ENCODE measurements around the gene IRAK2. TPM values are rescaled to one million over a fixed set of nuclear protein-coding genes. Genes with fewer than 3 reads are reported as not detected.

Gene IRAK2
- polyA plus RNA-seq, 2 donors, result 6.1 to 7.1 TPM

- WGBS, 2 donors, result 87 to 89% methylated on average over 9 of the region's 9 CpGs
- H3K36me3 ChIP-seq (ENCODE audit: control insufficient read depth in 2 of 2, insufficient read depth in 2 of 2, low read length in 1 of 2), result peaks cover 4 to 17% of the 10 kb centered on the region in 2 donors
- no peak overlapping the region for H3K4me3 ChIP-seq (ENCODE audit: low read depth in 1 of 2, low read length in 2 of 2)
- H3K27me3 ChIP-seq (ENCODE audit: control insufficient read depth in 1 of 2, insufficient read depth in 2 of 2, low read length in 2 of 2), result no peaks in the 10 kb centered on the region
- no peak overlapping the region for H3K27ac ChIP-seq (ENCODE audit: low read depth in 2 of 2, low read length in 1 of 2)
- no peaks in the 10 kb centered on the region for H3K4me1 ChIP-seq (ENCODE audit: control insufficient read depth in 2 of 2, insufficient read depth in 2 of 2, low read length in 1 of 2)
- peaks cover 3% of the 10 kb centered on the region in 2 donors for H3K9me3 ChIP-seq (ENCODE audit: control insufficient read depth in 2 of 2, insufficient read depth in 1 of 2, low read depth in 1 of 2, low read length in 1 of 2)
Measured at GRCh38 chr3:10213156-10213792, 48.6 kb downstream of the IRAK2 start.

DNA sequence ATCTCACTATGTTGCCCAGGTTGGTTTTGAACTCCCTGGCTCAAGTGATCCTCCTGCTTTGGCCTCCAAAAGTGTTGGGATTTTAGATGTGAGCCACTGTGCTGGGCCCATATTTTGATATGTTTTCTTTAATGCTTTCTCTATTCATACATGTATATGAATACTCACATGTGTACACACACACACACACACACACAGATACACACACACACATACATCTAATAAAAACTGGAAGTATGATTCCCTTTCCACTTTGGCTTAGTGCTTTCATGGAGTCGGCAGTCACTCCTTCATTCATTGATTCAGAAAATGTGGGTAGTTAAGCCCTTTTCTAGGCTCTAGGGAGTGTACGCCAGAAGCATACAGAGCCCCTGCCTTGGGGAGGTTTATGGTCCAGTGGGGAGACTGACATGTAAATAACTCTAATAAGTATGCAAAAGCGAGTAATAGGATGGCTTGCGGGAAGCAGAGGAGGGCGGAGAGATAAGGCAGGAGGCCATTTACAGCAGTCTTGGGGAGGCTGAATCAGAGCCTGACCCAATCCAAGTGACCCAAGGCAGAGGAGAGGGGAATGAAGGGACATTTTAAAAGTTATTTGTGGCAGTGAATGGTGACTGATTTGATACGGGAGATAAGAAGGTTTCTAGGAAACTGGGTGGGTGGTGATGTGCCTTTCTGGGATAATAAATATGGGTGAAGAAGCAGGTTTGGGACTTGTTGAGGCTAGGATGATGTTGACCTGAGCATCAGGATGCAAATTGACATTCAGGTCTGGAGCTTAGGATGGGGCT lies 51.1 kb downstream of the IRAK2 start:
- Histone ChIP-seq H3K9me3 (ENCODE audit: control insufficient read depth in 2 of 2, insufficient read depth in 1 of 2, low read depth in 1 of 2, low read length in 1 of 2) (peaks cover 3% of the 10 kb centered on the region in 2 donors), H3K4me1 (ENCODE audit: control insufficient read depth in 2 of 2, insufficient read depth in 2 of 2, low read length in 1 of 2) (no peaks in the 10 kb centered on the region), H3K4me3 (ENCODE audit: low read depth in 1 of 2, low read length in 2 of 2) (no peak overlapping the region), H3K27ac (ENCODE audit: low read depth in 2 of 2, low read length in 1 of 2) (no peak overlapping the region), H3K27me3 (ENCODE audit: control insufficient read depth in 1 of 2, insufficient read depth in 2 of 2, low read length in 2 of 2) (no peaks in the 10 kb centered on the region), H3K36me3 (ENCODE audit: control insufficient read depth in 2 of 2, insufficient read depth in 2 of 2, low read length in 1 of 2) (peaks cover 4 to 15% of the 10 kb centered on the region in 2 donors)
- WGBS, 2 donors, result 92 to 95% methylated on average over 6 of the region's 6 CpGs

GRCh38 chr3:10217359-10217758 lies 52.6 kb downstream of the IRAK2 start:
- Histone ChIP-seq H3K9me3 (ENCODE audit: control insufficient read depth in 2 of 2, insufficient read depth in 1 of 2, low read depth in 1 of 2, low read length in 1 of 2) (peaks cover 3% of the 10 kb centered on the region in 2 donors), H3K27me3 (ENCODE audit: control insufficient read depth in 1 of 2, insufficient read depth in 2 of 2, low read length in 2 of 2) (no peaks in the 10 kb centered on the region), H3K36me3 (ENCODE audit: control insufficient read depth in 2 of 2, insufficient read depth in 2 of 2, low read length in 1 of 2) (peaks cover 4 to 17% of the 10 kb centered on the region in 2 donors), H3K4me3 (ENCODE audit: low read depth in 1 of 2, low read length in 2 of 2) (no peak overlapping the region), H3K4me1 (ENCODE audit: control insufficient read depth in 2 of 2, insufficient read depth in 2 of 2, low read length in 1 of 2) (no peaks in the 10 kb centered on the region), H3K27ac (ENCODE audit: low read depth in 2 of 2, low read length in 1 of 2) (no peak overlapping the region)
- WGBS, 2 donors, result 82 to 94% methylated on average over 3 of the region's 3 CpGs

- H3K4me1 ChIP-seq (ENCODE audit: control insufficient read depth in 2 of 2, insufficient read depth in 2 of 2, low read length in 1 of 2), result peaks cover 0 to 1% of the 10 kb centered on the region in 2 donors
- peaks cover 4 to 19% of the 10 kb centered on the region in 2 donors for H3K36me3 ChIP-seq (ENCODE audit: control insufficient read depth in 2 of 2, insufficient read depth in 2 of 2, low read length in 1 of 2)
- H3K9me3 ChIP-seq (ENCODE audit: control insufficient read depth in 2 of 2, insufficient read depth in 1 of 2, low read depth in 1 of 2, low read length in 1 of 2), result peaks cover 3% of the 10 kb centered on the region in 2 donors
- H3K4me3 ChIP-seq (ENCODE audit: low read depth in 1 of 2, low read length in 2 of 2), result no peak overlapping the region
- H3K27ac ChIP-seq (ENCODE audit: low read depth in 2 of 2, low read length in 1 of 2), result peak overlapping the region in 1 of 2 donors; percentile 24
- WGBS, 2 donors, result 82 to 88% methylated on average over 9 of the region's 9 CpGs
- no peaks in the 10 kb centered on the region for H3K27me3 ChIP-seq (ENCODE audit: control insufficient read depth in 1 of 2, insufficient read depth in 2 of 2, low read length in 2 of 2)
Measured at GRCh38 chr3:10219737-10220136, 55.0 kb downstream of the IRAK2 start.

DNA sequence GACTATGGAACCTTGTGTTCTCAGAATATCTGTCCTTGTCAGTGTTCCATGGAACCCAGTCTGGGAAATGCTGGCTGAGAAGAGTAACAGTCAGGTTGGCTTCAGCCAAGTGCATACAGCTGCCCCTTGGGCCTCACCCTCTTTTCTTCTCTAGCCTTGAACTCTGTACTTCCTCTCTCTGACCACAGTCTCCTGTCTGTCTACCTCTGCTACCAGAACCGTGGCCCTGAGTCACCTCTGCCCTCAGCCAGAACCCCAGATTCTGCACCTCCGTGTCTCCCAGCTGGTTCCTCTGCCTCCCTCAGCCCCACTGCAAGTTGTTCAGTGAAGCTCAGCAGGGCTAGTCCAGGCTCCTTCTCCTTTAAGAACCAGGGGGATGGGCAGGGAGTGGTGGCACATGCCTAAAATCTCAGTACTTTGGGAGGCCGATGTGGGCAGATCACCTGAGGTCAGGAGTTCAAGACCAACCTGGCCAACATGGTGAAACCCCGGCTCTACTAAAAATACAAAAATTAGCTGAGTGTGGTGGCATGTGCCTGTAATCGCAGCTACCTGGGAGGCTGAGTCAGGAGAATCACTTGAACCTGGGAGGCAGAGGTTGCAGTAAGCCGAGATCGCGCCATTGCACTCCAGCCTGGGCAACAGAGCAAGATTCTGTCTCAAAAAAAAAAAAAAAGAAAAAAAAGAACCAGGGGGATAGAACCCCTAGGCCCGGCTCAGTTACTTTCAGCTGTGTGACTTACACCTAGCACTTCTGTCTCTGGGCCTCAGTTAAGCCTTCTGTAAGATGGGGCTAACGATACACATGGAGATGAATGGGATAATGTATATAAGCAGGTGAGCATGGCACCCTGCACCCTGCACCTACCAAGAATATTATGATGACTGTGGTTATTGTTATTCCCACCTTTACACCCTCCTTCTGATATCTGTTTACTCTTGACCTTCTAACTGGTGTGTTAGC lies 59.2 kb downstream of the IRAK2 start:
- 73 to 80% methylated on average over 10 of the region's 10 CpGs for WGBS, 2 donors
- H3K27ac ChIP-seq (ENCODE audit: low read depth in 2 of 2, low read length in 1 of 2), result peak overlapping the region; percentile 3 to 66
- H3K4me1 ChIP-seq (ENCODE audit: control insufficient read depth in 2 of 2, insufficient read depth in 2 of 2, low read length in 1 of 2), result peaks cover 0 to 2% of the 10 kb centered on the region in 2 donors
- peaks cover 0 to 11% of the 10 kb centered on the region in 2 donors for H3K36me3 ChIP-seq (ENCODE audit: control insufficient read depth in 2 of 2, insufficient read depth in 2 of 2, low read length in 1 of 2)
- H3K9me3 ChIP-seq (ENCODE audit: control insufficient read depth in 2 of 2, insufficient read depth in 1 of 2, low read depth in 1 of 2, low read length in 1 of 2), result no peaks in the 10 kb centered on the region
- no peaks in the 10 kb centered on the region for H3K27me3 ChIP-seq (ENCODE audit: control insufficient read depth in 1 of 2, insufficient read depth in 2 of 2, low read length in 2 of 2)
- no peak overlapping the region for H3K4me3 ChIP-seq (ENCODE audit: low read depth in 1 of 2, low read length in 2 of 2)

DNA sequence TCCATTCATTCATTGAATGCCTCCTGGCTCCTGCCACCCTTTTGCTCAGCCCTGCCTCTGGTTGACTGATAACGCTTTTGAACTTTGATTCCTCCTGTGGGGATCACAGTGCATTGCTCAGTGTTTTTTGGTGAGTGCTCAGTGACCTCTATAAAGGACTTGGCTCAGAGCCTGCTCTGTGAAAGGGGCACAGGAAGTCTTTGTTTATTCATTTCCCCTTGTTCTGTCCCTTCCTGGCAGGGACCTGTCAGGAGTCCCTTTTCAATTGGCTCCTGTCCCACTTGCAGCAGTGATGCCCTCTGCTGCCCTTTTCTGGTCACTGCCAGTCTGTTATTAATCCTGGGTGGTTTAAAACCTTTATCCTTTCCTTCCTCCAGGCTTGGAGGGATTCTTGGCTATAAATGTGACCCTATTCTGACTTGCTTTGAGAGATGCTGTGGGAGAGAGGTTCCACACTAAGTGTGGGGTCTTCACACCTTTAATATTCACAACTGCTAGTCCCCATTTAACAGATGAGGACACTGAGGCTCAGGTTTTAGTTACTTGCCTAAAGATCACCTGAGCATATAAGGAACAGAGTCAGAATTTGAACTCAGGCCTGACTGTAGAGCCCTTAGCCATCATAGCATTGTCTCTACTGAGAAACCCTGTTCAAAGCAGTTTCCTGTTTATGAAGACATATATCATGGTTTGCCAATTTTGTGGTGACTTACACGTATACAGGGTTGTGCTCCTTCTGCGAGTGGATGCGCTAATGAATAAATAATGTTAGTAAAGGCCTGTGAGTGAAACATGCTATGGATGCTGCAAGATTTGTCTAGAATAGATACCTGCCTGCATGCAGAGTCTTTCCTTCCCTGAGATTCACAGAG lies 60.3 kb downstream of the IRAK2 start:
- H3K4me1 ChIP-seq (ENCODE audit: control insufficient read depth in 2 of 2, insufficient read depth in 2 of 2, low read length in 1 of 2), result peaks cover 0 to 2% of the 10 kb centered on the region in 2 donors
- no peaks in the 10 kb centered on the region for H3K9me3 ChIP-seq (ENCODE audit: control insufficient read depth in 2 of 2, insufficient read depth in 1 of 2, low read depth in 1 of 2, low read length in 1 of 2)
- peaks cover 0 to 8% of the 10 kb centered on the region in 2 donors for H3K36me3 ChIP-seq (ENCODE audit: control insufficient read depth in 2 of 2, insufficient read depth in 2 of 2, low read length in 1 of 2)
- H3K4me3 ChIP-seq (ENCODE audit: low read depth in 1 of 2, low read length in 2 of 2), result no peak overlapping the region
- WGBS, 2 donors, result 57 to 69% methylated on average over 4 of the region's 4 CpGs
- peak overlapping the region in 1 of 2 donors; percentile 59 for H3K27ac ChIP-seq (ENCODE audit: low read depth in 2 of 2, low read length in 1 of 2)
- H3K27me3 ChIP-seq (ENCODE audit: control insufficient read depth in 1 of 2, insufficient read depth in 2 of 2, low read length in 2 of 2), result no peaks in the 10 kb centered on the region

- Histone ChIP-seq H3K27me3 (ENCODE audit: control insufficient read depth in 1 of 2, insufficient read depth in 2 of 2, low read length in 2 of 2) (no peaks in the 10 kb centered on the region), H3K4me1 (ENCODE audit: control insufficient read depth in 2 of 2, insufficient read depth in 2 of 2, low read length in 1 of 2) (peaks cover 0 to 2% of the 10 kb centered on the region in 2 donors), H3K4me3 (ENCODE audit: low read depth in 1 of 2, low read length in 2 of 2) (no peak overlapping the region), H3K27ac (ENCODE audit: low read depth in 2 of 2, low read length in 1 of 2) (no peak overlapping the region), H3K36me3 (ENCODE audit: control insufficient read depth in 2 of 2, insufficient read depth in 2 of 2, low read length in 1 of 2) (peaks cover 0 to 7% of the 10 kb centered on the region in 2 donors), H3K9me3 (ENCODE audit: control insufficient read depth in 2 of 2, insufficient read depth in 1 of 2, low read depth in 1 of 2, low read length in 1 of 2) (no peaks in the 10 kb centered on the region)
- 83 to 85% methylated on average over 10 of the region's 10 CpGs for WGBS, 2 donors
Measured at GRCh38 chr3:10226293-10226692, 61.6 kb downstream of the IRAK2 start.

- Histone ChIP-seq H3K27me3 (ENCODE audit: control insufficient read depth in 1 of 2, insufficient read depth in 2 of 2, low read length in 2 of 2) (no peaks in the 10 kb centered on the region), H3K36me3 (ENCODE audit: control insufficient read depth in 2 of 2, insufficient read depth in 2 of 2, low read length in 1 of 2) (peaks cover 0 to 5% of the 10 kb centered on the region in 2 donors), H3K9me3 (ENCODE audit: control insufficient read depth in 2 of 2, insufficient read depth in 1 of 2, low read depth in 1 of 2, low read length in 1 of 2) (no peaks in the 10 kb centered on the region), H3K27ac (ENCODE audit: low read depth in 2 of 2, low read length in 1 of 2) (peak overlapping the region in 1 of 2 donors; percentile 6), H3K4me3 (ENCODE audit: low read depth in 1 of 2, low read length in 2 of 2) (no peak overlapping the region), H3K4me1 (ENCODE audit: control insufficient read depth in 2 of 2, insufficient read depth in 2 of 2, low read length in 1 of 2) (peaks cover 0 to 2% of the 10 kb centered on the region in 2 donors)
- 72 to 79% methylated on average over 4 of the region's 4 CpGs for WGBS, 2 donors
Measured at GRCh38 chr3:10228248-10228950, 63.7 kb downstream of the IRAK2 start.

All from esophagus (tissue), 2 donors.